22Rv1 (cell line): Measurements from ENCODE around the gene SP140.

Experiments used
- CTCF ChIP-seq: fragments of 450-650 bp; IDR thresholded peaks from 2 replicates; pipeline ENCODE4 v1.5.1; 2017; ENCODE audit warnings: mild to moderate bottlenecking
- ZFX ChIP-seq: fragments of 450-650 bp; IDR thresholded peaks from 2 replicates; pipeline ENCODE4 v1.6.1; 2017; ENCODE audit warnings: antibody characterized with exemption, borderline replicate concordance

- TF ChIP-seq ZFX, result no peak
- TF ChIP-seq CTCF, result no peak
These were observed 16.0 kb upstream of the SP140 start for GRCh38 chr2:230209422-230210051.
